Measurements from ENCODE around the gene HACD2. TPM values are rescaled to one million over a fixed set of nuclear protein-coding genes. Genes with fewer than 3 reads are reported as not detected.

Gene HACD2
- total RNA-seq, 1 experiment from 2014 or later = 17.1 TPM

DNA sequence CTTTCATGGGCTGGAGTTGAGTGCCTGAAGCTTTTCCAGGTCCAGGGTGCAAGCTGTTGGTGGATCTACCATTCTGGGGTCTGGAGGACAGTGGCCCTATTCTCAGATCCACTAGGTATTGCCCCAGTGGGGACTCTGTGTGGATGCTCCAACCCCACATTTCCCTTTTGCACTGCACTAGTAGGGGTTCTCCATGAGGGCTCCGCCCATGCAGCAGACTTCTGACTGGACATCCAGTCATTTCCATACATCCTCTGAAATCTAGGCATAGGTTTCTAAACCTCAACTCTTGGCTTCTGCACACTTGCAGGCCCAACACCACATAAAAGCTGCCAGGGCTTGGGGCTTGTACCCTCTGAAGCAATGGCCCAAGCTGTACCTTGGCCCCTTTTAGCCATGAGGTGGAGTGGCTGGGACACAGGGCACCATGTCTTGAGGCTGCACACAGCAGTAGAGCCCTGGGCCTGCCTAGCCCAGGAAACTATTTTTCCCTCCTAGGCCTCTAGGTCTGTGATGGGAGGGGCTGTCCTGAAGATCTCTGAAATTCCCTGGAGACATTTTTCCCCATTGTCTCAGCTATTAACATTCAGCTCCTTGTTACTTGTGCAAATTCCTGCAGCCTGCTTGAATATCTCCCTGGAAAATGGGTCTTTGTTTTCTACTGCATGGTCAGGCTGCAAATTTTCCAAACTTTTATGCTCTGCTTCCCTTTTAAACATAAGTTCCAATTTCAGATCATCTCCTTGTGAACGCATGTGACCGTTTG is 6.0 kb upstream of the HACD2 start:
- no peak for DNase-seq
- Histone ChIP-seq H3K9me3 (peaks cover 18% of the 10 kb centered on the region), H3K4me3 (no peak overlapping the region), H3K27me3 (no peaks in the 10 kb centered on the region), H3K36me3 (peaks cover 16% of the 10 kb centered on the region; the same call in 1 of the 2 replicates)

DNA sequence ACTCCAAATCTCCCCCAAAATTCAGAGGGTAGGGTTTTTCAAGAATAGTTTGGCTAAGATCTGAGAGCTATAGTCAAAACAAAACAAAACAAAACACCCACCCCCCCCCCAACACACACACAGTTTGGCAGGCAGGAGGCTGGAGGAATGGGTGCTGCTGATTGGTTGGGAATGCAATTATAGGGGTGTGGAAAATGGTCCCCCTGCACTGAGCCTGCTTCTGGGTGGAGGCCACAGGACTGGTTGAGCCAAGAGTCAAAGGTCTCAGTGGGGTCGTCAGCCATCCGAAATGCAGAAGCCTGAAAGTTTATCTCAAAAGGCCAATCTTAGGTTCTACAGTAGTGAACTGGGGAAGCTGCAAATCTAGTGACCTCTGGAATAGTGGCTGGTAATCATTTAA is 2.5 kb upstream of the HACD2 start:
- Histone ChIP-seq H3K4me3 (no peak overlapping the region), H3K9me3 (peaks cover 18% of the 10 kb centered on the region), H3K27me3 (no peaks in the 10 kb centered on the region), H3K36me3 (peaks cover 16% of the 10 kb centered on the region)
- DNase-seq = no peak

DNA sequence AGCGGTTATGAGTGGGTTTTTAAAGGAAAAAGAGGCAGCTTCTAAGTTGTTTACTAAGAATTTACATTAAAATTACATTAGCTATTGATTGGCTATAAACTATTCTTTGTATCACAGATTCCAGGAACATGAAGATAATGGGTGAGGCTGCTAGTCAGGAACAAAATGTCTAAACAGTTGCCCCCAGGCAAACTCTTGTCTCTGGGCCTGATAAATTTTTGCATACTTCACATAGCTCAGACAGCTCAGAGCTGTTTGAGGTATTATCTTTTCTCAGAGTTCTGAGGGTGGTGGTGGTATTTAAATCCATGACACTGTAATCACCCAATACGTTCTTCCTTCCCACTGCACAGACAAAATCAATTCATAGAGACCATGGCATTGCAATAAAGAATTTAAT is 2.1 kb upstream of the HACD2 start:
- no peak for DNase-seq
- peak overlapping the region; percentile 86 for H3K4me3 ChIP-seq
- H3K36me3 ChIP-seq = peaks cover 19% of the 10 kb centered on the region
- H3K27me3 ChIP-seq = no peaks in the 10 kb centered on the region
- peaks cover 18% of the 10 kb centered on the region for H3K9me3 ChIP-seq

DNA sequence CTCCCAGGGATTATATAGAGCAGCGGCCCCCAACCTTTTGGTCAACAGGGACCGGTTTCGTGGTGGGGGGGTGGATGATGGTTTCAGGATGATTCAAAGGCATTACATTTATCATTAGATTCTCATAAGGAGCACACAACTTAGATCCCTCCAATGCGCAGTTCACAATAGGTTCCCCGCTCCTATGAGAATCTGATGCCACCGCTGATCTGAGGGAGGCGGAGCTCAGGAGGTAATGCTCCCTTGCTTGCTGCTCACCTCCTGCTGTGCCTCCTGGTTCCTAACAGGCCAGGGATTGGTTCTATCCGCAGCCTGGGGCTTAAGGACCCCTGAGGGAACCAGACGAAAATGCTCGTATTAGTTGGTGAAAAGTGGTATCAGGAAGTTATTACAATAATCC is 1.3 kb upstream of the HACD2 start:
- Histone ChIP-seq H3K27me3 (no peaks in the 10 kb centered on the region), H3K4me3 (peak overlapping the region; percentile 86), H3K9me3 (peaks cover 18% of the 10 kb centered on the region), H3K36me3 (peaks cover 26% of the 10 kb centered on the region)
- DNase-seq = peak; percentile 81

DNA sequence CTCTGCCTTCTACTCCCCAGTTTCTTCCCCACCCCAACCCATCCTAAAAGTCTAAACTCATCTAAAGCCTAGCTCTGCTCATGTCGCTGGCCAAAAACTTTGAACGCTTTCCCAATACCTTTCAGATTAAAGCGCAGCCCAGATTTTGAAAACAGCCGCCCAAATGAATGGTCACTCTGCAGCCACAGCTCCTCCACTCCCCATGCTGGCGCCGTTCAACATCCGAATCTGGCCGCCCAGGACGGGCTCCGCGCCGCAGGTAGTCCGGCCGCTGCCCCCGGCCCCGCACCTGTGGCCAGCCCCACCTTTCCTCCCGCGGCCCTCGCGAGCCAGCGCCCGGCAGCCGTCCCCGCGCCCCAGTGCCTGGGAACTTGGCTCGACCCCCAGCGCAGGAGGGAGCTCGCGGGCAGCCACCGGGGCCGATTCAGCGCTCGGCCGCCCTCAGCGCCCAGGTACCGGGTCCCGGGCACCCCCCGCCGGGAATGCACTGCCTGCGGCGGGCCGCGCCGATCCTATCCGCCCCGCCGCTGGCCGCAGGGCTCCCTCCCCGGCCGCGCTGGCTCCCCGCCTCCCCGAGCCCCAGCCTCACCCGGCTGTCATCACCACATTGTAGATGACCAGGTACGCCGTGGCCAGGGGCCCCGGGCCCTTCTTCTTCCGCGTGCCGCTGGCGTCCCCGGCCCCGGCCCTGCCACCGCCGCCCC is 417 bp downstream of the HACD2 start:
- Histone ChIP-seq H3K4me3 (peak overlapping the region; percentile 86), H3K27me3 (no peaks in the 10 kb centered on the region), H3K36me3 (peaks cover 24% of the 10 kb centered on the region), H3K9me3 (peaks cover 3% of the 10 kb centered on the region; the same call in 1 of the 2 replicates)
- peak; percentile 61 for DNase-seq

DNA sequence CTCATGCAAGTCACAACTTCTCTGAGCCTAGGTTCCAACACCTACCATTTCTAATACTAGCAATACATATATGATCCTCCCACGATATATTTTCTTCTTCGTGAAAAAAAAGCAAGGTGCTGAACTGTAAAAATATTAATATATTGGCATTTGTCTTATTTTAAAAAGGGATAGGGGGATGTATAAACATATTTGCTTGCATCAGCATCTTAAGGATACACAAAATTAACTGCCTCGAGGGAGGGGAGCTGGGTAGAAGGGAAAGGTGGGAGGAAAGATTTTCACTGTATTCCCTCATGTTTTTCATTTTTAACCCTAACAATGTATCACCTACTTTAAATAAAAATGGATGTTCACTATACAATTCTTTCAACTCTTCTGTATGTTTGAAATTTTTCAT is 1.3 kb downstream of the HACD2 start:
- Histone ChIP-seq H3K36me3 (peaks cover 25% of the 10 kb centered on the region), H3K27me3 (no peaks in the 10 kb centered on the region), H3K4me3 (peak overlapping the region; percentile 86), H3K9me3 (0 out of 2 replicates have a peak, but pooled peaks cover 3% of the 10 kb centered on the region)
- no peak for DNase-seq

DNA sequence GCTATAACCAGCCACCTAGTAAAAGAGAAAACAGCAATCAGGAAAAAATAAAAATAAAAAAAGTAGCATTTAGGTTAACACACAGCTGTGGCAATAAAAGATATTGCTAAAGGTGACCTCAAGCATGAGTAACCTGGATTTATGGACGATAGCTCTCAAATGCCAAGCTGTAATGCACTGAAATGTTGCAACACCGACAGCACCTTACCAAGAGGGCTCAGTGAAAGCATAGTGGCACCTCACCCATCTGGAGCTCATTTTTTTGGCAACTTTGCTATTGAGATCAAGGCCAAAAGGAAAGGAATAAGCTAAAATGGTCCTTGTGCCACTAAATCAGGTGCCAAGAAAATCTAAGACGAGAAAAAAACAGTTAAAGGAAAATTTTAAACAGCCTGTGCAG is 2.5 kb downstream of the HACD2 start:
- Histone ChIP-seq H3K9me3 (0 out of 2 replicates have a peak, but pooled peaks cover 3% of the 10 kb centered on the region), H3K27me3 (no peaks in the 10 kb centered on the region), H3K4me3 (no peak overlapping the region), H3K36me3 (peaks cover 16% of the 10 kb centered on the region)
- DNase-seq = no peak

DNA sequence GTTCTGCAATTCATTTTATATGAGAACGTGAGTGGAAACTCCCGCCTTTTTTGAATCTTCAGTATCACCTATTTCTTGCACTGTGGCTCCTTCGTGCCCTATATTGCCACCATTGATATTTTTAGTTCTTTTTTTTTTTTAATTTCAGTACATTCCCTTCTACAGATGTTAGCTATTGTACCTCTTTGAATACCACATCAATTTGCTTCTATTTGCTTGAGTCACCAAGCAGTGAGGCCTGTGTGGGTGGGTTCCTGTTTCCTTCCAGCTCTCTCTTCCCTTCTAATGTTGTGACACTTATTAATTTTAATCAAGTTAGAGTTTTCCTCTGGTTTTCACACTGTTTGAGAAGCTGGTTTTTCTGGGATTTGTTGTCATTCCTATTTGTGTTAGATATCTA is 8.7 kb downstream of the HACD2 start:
- Histone ChIP-seq H3K27me3 (no peaks in the 10 kb centered on the region), H3K36me3 (peaks cover 5% of the 10 kb centered on the region; the same call in 1 of the 2 replicates), H3K4me3 (no peak overlapping the region), H3K9me3 (no peaks in the 10 kb centered on the region)
- no peak for DNase-seq

DNA sequence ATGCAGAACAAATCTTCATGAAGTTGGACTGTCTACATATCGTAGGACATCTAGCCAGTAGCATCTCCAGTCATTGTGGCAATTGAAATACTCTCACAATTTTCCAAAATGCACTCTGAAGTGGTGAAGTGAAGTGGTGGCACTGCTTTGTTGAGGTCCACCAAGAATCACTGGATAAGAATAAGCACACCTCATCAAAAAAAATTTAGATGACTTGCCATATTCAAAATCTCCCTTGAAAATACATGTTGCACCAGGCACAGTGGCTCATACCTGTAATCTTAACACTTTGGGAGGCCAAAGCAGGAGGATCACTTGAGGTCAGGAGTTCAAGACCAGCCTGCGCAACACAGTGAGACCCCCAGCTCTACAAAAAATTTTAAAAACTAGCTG is 12.9 kb downstream of the HACD2 start:
- Histone ChIP-seq H3K36me3 (peaks cover 2% of the 10 kb centered on the region; the same call in 1 of the 2 replicates), H3K9me3 (no peaks in the 10 kb centered on the region), H3K27me3 (no peaks in the 10 kb centered on the region), H3K4me3 (no peak overlapping the region)
- no peak for DNase-seq

DNA sequence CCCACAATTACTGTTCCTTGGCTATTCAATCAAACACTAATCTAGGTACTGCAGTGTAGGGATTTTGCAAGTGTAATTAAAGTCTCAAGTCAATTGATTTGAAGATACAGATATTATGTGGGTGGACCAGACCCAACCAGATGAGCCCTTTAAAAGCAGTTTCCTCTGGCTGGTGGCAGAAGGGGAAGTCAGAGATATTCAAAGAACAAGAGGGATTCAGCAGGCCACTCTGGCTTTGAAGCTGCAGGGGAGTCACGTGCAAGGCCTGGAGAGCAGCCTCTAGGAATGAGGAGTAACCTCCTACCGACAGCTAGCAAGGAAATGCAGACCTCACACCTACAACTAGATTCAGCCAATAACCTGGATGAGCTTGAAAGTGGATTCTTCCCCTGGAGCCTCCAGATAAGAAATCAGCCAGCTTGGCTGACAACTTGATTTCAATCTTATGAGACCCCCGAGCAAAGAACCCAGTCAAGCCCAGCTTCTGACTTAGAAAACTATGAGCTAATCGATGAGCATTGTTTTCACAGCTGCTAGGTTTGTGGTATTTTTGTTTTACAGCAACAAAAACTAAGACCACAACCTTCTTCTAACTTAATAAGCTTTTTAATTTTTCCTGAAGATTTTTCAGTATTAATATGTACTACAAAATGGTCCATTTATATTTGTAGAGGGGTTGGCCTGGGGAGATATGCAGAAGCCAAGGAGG is 13.4 kb downstream of the HACD2 start:
- peaks cover 5% of the 10 kb centered on the region; the same call in 1 of the 2 replicates for H3K36me3 ChIP-seq
- no peak for DNase-seq
- no peak overlapping the region for H3K4me3 ChIP-seq
- H3K27me3 ChIP-seq = no peaks in the 10 kb centered on the region
- no peaks in the 10 kb centered on the region for H3K9me3 ChIP-seq

DNA sequence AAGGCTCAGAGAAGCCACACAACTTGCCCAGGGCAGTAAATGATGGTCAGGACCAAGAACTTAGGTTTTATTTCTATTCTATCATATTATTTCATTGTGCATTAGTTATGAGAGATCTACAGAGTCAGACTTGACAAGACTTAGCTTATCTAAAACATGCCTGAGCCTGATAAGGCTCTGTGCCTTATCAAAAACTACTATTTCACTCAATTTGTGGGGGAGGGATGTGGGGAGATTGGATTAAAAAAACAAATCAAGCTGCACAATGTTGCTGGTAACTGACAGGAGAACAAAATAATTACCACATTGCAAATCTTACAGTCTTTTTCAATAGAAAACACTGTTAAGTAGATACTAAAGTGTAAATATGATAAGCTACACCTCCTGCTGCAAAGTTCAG is 16.0 kb downstream of the HACD2 start:
- no peak for DNase-seq
- Histone ChIP-seq H3K36me3 (peaks cover 5% of the 10 kb centered on the region; the same call in 1 of the 2 replicates), H3K4me3 (no peak overlapping the region), H3K27me3 (no peaks in the 10 kb centered on the region), H3K9me3 (no peaks in the 10 kb centered on the region)

DNA sequence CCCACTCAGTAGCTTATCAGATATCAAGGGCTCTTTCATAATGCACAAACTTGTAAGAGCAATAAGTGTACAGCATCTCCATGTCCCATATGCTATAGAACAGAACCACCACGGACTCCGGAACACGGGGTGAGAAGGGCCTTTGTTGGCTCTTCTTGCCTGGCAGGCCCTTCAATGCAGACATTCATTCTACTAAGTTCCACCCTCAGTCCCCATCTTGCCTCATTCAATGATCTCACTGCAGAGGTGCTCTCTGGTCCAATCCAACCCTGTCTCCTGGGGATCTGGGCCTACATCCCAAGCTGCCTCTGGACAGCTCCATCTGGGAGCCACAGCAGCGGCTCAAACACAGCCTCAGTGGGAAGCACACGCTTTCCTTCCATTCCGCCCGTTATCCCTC is 16.8 kb downstream of the HACD2 start:
- H3K4me3 ChIP-seq = no peak overlapping the region
- DNase-seq = no peak
- H3K27me3 ChIP-seq = no peaks in the 10 kb centered on the region
- peaks cover 5% of the 10 kb centered on the region; the same call in 1 of the 2 replicates for H3K36me3 ChIP-seq
- no peaks in the 10 kb centered on the region for H3K9me3 ChIP-seq

DNA sequence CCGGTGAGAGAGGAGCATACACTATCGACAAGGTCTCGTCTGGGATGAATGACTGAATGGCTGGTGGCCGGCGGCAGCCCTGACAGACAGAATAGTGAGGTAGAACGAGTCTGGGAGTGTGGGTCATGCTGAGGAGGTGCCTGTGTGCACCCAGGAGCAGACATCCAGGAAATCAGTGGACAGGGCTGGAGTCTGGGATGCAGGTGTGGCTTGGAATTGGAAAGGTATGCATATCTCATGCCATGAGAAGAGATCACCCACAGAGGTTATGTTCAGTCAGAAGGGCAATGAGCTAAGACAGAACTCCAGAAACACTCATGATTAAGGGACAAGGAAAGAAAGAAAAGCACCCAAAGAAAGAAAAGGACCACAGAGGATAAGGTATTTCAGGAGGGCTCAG is 20.8 kb downstream of the HACD2 start:
- no peaks in the 10 kb centered on the region for H3K9me3 ChIP-seq
- H3K27me3 ChIP-seq = no peaks in the 10 kb centered on the region
- H3K36me3 ChIP-seq = peaks cover 5% of the 10 kb centered on the region; the same call in 1 of the 2 replicates
- no peak for DNase-seq
- no peak overlapping the region for H3K4me3 ChIP-seq

DNA sequence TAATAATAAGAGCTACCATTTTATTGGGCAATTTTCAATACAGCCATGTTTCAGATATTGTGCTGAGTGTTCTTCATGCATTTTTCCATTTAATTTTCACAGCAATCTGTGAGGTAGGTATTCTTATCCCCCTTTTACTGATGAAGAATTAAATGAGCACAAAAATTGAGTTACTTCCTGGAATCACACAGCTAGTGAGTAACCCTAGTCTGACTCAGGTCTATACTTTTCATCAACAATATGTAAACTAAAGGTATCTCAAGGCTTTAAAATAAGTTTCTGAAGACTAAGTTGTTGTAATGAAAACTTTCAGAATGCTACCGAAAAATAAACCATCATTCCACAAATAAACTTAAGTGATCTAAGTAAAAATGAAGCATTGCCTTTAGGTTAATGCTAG is 22.3 kb downstream of the HACD2 start:
- Histone ChIP-seq H3K9me3 (no peaks in the 10 kb centered on the region), H3K27me3 (no peaks in the 10 kb centered on the region)
- no peak for DNase-seq

DNA sequence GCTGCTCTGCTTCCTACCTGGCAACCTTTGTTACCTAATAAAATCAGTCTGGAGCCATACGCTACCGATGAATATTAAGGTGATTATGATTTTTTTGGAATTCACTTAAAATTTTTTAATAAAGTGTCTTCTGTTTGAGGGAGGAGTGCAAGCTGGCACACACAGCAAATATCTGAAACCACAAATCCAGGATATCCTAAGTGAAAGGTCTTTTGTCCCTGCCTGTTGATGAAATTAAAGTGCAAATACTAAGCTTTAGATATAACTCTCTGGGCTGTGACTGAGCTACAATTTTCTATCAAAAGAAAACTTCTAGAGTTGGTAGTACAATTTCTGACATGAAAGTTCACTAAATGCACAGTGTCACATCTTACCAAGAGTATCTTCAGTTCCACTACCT is 23.7 kb downstream of the HACD2 start:
- DNase-seq = no peak
- no peaks in the 10 kb centered on the region for H3K9me3 ChIP-seq
- H3K4me3 ChIP-seq = no peak overlapping the region

More for the DNA sequence above, 22.3 kb downstream of the HACD2 start:
- Histone ChIP-seq H3K4me3 (no peak overlapping the region), H3K36me3 (peaks cover 5% of the 10 kb centered on the region; the same call in 1 of the 2 replicates)

DNA sequence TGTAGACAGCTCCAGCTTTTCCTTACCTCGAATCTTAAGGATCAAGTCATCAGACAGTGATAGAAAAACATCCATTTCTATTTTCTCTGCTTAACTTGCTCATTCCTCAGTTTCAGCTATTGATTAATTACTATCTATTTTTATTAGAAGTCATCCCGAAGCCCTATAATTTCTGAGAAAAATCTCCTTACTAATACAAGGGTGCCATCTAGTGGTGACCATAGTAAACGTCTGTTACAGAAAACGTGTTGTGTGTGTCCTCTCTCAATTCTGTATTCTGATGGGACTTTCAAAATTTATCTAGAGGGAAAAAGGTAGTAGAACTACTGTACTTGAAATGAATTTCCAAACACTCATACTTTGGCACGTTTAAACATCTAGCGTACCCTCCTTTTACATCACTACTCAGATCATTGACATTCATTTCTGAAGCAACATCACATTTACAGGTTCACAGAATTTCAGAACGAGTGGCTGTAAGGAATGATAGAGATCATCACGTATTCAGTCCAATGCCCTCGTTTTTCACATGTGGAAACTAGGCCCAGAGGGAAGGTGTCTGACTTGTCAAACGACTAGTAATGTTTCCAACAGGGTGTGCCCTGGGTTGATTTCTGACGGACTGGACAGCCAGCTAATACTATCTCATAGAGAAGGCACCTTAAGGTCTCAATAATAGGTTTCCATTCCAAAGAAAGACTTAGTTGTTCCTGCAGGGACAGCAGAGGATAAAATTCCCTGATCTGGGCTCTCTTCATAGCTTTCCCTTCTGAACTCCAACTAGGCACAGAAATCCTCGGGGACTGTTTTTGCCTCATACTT is 25.6 kb downstream of the HACD2 start:
- H3K36me3 ChIP-seq = peaks cover 3% of the 10 kb centered on the region; the same call in 1 of the 2 replicates
- H3K27me3 ChIP-seq = no peaks in the 10 kb centered on the region
- DNase-seq = no peak
- peaks cover 2% of the 10 kb centered on the region; the same call in 1 of the 2 replicates for H3K9me3 ChIP-seq
- H3K4me3 ChIP-seq = no peak overlapping the region

More for the DNA sequence above, 23.7 kb downstream of the HACD2 start:
- Histone ChIP-seq H3K27me3 (no peaks in the 10 kb centered on the region), H3K36me3 (peaks cover 3% of the 10 kb centered on the region; the same call in 1 of the 2 replicates)

All from MG63 (cell line).